NB4 (cell line): ENCODE results near the gene PLEKHB2.
A peak's percentile ranks its signal among the peaks of the same experiment; 100 is the strongest.
"Not testable (repeated sequence)": the region's sequence is repeated elsewhere in the genome, so short reads cannot be mapped to it uniquely, and the experiment has no call there.

Experiments used
- DNase-seq: peaks from one replicate; pipeline ENCODE4 v3.0.0; 2010; ENCODE audit warnings: low read depth
- H3K4me3 ChIP-seq: one replicate; pipeline ENCODE4 v1.5.1; 2011; ENCODE audit warnings: mild to moderate bottlenecking, low read depth, low read length, moderate library complexity
- MYC ChIP-seq: IDR thresholded peaks from 2 replicates; pipeline ENCODE4 v1.6.1; 2011; ENCODE audit warnings: low read depth, low read length
- POLR2A ChIP-seq: IDR thresholded peaks from 2 replicates; pipeline ENCODE4 v1.6.1; 2011; ENCODE audit warnings: mild to moderate bottlenecking; ENCODE audit not compliant: insufficient read length; ENCODE audit errors: extremely low read depth
- TF ChIP-seq, protein P1 (sequence below): IDR thresholded peaks from 2 replicates; pipeline ENCODE4 v1.6.1; 2011; ENCODE audit warnings: low read depth, low read length
- TF ChIP-seq, protein P2 (sequence below): IDR thresholded peaks from one replicate; pipeline ENCODE4 v1.5.1; 2012; ENCODE audit warnings: low read depth, low read length

PLEKHB2 gene

DNA sequence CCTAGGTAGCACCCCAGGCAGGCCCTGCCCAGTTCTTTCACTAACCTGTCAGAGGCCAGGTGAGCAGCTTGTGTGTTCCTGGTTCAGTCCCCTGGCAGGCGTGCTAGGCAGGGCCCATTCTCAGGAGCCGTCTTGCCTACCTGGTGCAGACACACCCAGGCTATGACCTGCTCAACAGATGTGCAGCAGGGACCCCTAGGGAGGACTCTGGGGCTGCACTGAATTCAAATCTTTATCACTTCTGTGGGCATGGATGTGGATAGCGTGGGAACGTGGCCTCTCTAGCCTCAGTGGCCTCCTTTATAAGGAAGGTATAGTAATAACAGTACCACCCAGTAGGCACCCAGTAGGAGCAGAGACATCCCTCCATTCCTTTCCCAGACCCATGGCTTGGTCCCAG is 48.4 kb downstream of the PLEKHB2 start:
- TF ChIP-seq MYC = no peak
- TF ChIP-seq POLR2A = no peak
- TF ChIP-seq, protein P1, sequence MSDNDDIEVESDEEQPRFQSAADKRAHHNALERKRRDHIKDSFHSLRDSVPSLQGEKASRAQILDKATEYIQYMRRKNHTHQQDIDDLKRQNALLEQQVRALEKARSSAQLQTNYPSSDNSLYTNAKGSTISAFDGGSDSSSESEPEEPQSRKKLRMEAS = no peak
- TF ChIP-seq, protein P2, sequence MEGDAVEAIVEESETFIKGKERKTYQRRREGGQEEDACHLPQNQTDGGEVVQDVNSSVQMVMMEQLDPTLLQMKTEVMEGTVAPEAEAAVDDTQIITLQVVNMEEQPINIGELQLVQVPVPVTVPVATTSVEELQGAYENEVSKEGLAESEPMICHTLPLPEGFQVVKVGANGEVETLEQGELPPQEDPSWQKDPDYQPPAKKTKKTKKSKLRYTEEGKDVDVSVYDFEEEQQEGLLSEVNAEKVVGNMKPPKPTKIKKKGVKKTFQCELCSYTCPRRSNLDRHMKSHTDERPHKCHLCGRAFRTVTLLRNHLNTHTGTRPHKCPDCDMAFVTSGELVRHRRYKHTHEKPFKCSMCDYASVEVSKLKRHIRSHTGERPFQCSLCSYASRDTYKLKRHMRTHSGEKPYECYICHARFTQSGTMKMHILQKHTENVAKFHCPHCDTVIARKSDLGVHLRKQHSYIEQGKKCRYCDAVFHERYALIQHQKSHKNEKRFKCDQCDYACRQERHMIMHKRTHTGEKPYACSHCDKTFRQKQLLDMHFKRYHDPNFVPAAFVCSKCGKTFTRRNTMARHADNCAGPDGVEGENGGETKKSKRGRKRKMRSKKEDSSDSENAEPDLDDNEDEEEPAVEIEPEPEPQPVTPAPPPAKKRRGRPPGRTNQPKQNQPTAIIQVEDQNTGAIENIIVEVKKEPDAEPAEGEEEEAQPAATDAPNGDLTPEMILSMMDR = no peak
- H3K4me3 ChIP-seq = no peak overlapping the region
- no peak for DNase-seq

DNA sequence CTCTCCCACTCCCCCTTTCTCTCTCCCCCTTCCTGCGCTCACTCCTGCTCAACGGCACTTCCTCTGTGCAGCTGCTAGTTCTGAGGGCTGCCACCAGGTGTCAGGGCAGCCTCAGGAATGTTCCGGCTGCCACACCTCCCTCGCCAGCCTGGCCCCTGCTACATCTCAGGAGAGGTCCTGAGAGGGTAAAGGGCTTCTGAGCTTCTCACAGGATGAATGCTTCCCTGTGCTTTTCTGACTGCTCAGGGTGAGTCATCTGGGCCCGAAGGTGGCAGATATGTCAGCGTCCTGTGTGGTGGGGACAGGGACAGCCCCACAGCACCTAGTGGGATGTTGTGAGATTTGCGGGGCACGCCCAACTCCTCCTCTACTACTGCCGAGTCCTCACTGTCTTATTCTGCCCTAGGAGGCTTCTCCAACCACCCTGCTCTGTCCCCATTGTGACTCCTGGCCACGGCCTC is 49.0 kb downstream of the PLEKHB2 start:
- H3K4me3 ChIP-seq = no peak overlapping the region
- no peak for TF ChIP-seq MYC
- TF ChIP-seq, protein P2 = peak; percentile 76
- TF ChIP-seq, protein P1 = no peak

DNA sequence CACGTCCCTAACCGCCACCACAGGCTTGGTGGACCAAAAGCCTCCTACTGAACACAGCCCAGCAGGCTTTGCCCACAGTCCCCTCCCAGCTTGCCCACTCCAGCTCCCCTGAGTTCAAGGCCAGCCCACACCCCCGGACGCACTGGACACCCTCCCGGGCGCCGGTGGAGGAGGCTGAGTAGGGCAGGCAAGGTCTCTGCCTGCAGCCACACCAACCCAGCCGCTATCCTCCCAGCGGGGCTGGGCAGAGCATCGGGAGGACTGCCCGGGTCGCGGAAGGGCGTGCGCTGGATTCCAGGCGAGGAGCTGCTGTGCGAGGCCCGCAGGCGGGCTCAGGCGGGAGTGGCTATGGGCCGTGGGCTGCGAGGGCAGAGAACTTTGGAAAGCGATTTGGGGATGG is 49.5 kb downstream of the PLEKHB2 start:
- TF ChIP-seq POLR2A = no peak
- TF ChIP-seq, protein P2 = no peak
- TF ChIP-seq, protein P1 = no peak
- no peak for TF ChIP-seq MYC
- no peak for DNase-seq
- no peak overlapping the region for H3K4me3 ChIP-seq

More for the DNA sequence above, 49.0 kb downstream of the PLEKHB2 start:
- DNase-seq = peak; percentile 80

DNA sequence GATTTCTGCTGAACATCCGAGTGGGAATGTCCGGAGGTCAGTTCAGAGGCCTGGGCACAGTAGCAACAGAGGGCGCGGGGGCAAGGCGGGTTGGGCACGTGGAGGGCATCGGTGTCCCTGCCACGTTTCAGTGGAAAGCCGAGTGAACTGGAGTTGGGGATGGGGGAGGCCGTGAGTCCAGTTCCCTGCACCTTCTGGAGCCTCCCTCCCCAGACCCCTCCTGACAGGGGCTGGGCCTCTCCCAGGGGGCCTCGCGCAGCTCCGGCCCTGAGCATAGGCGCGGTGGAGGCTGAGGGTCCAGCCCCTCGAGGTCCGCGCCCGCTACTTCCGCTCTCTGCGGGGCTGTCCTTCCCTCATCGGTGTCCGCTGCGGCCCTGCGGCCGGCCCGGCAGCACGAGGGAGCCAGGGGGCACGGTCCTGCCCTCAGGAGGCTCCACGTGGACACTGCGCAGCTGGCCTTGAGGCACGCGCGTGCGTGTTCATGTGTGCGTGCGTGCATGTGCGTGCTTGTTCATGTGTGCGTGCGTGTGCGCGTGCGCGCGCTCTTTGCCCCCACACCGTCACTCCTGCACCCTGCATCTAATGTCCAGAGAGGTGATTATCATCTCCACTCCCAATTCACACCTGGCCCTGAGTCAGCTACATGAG is 50.2 kb downstream of the PLEKHB2 start:
- no peak overlapping the region for H3K4me3 ChIP-seq
- no peak for DNase-seq
- no peak for TF ChIP-seq POLR2A

DNA sequence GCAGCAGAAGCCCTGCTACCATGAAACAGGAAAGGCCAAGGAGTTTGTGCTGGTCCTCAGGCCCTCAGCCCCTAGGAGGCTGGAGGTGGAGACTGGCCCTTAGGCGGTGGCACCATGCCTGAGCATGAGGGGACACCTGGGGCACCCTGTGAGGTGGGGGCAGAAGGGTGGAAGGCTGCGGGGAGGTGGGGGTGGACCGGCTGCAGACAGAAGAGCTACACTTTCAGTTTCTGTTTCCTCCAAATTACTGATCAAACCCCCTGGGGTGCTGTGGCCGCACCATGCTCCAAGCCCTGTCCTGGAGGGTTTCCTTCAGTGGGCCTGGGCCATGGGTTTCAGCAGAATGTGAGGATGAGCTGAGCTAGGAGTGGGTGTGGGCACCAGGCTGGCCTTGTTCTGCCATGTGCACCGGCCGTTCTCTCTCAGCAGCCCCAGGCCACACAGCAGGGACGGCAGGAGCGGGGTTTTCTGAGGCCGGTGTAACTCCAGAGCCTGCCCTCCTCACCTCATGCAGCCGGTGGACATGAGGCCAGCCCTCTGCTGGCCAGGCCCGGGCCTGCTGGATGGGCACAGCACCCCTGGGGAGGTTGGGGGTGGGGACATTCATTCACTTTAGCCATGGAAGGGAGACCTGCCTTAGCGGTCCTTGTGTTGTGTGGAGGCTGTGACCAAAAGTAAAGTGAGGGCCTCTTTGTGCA is 51.5 kb downstream of the PLEKHB2 start:
- TF ChIP-seq, protein P1 = no peak
- TF ChIP-seq POLR2A = no peak
- TF ChIP-seq MYC = no peak
- TF ChIP-seq, protein P2 = no peak
- no peak overlapping the region for H3K4me3 ChIP-seq
- no peak for DNase-seq

DNA sequence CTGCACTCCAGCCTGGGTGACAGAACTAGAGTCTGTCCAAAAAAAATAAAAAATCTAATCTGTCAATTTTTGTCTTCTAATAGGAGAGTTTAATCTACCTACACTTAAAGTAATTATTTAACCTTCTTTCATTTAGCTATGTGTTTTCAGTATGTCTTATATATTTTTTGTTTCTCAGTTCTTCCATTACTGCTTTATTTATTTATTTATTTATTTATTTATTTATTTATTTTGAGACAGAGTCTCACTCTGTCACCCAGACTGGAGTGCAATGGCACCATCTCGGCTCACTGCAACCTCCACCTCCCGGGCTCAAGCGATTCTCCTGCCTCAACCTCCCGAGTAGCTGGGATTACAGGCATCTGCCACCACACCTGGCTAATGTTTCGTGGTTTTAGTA is 60.4 kb downstream of the PLEKHB2 start:
- not testable (repeated sequence) for H3K4me3 ChIP-seq, DNase-seq

DNA sequence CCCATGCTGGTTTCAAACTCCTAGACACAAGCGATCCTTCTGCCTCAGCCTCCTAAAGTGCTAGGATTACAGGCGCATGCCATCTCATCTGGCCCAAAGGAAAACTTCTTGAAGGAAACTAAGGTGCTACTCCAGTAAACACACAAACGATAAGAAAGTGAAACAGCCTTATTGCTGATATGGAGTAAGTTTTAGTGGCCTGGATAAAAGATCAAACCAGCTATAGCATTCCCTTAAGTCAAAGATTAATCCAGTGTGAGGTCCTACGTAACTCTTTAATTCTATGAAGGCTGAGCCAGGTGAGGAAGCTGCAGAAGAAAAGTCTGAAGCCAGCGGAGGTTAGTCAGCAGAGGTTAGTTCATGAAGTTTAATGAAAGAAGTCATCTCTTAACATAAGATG is 63.4 kb downstream of the PLEKHB2 start:
- H3K4me3 ChIP-seq = no peak overlapping the region
- TF ChIP-seq, protein P2 = no peak
- TF ChIP-seq POLR2A = no peak
- no peak for TF ChIP-seq MYC
- TF ChIP-seq, protein P1 = no peak
- no peak for DNase-seq

DNA sequence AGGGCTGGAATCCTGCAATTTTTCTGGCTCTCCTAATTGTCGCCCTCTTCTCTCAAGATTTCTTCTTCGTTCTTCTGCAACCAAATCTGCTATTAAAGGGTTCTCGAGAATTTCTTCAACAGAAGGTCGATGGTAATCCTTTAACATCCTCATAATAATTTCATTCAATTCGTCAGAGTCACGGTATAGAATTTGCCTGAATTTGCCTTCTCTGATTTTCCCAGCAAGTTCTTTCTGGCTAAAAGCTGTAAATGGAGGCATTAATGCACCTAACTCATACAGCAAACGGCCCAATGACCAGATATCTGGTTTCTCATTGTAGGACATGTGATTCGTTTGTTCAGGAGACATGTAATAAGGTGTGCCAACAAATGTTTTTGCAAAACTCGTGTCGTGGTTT is 72.9 kb downstream of the PLEKHB2 start:
- not testable (repeated sequence) for DNase-seq, H3K4me3 ChIP-seq

DNA sequence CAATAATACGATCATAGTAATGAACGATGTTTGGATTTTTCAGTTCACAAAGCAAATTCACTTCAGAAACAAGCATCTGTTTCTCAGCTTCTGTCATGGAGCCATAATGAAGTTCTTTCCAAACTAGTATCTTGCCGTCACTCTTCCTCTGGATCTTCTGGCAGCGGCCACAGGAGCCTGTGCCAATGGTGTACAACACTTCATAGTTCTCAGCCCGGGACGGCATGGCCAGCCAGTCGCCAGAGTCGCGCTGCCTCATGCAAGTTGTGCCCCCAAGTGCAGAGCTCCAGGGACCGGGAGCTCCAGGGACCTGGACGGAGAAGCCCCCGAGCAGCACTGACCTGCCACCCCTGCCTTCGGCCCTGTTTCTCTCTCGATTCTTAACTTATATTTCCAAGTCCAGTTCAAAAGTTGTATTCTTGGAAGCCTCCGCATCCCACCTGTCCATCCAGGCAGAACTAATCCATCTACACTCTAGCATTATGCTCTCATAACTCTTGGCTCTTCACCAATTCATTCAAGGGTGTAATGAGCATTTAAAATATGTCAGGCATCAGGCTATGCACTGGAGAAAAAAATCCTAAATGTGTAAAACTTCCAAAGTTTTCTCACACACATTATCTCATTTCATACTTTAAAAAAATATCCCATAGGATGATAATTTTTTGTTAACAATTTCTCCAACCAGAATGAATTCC is 73.7 kb downstream of the PLEKHB2 start:
- H3K4me3 ChIP-seq, DNase-seq: not testable (repeated sequence)

DNA sequence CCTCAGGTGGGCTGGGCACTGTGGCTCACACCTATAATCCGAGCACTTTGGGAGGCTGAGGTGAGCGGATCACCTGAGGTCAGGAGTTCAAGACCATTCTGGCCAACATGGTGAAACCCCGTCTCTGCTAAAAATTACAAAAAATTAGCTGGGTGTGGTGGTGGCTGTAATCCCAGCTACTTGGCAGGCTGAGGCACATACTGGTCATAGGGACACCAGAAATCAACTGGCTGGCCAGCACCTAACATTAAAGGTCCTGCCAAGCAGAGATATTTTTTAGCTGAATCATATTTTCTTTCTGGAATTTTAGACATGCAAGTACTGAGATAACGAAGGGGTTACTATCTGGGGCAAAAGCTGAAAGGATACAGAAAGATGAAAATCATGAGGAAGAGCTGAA is 76.3 kb downstream of the PLEKHB2 start:
- not testable (repeated sequence) for H3K4me3 ChIP-seq, DNase-seq
